ENCODE data around the gene RBCK1.
"Not testable (repeated sequence)": the region's sequence is repeated elsewhere in the genome, so short reads cannot be mapped to it uniquely, and the experiment has no call there.

RBCK1 gene

GRCh38 chr20:370977-371754, 36.9 kb upstream of the RBCK1 start:
- H3K4me3 ChIP-seq (ENCODE audit: low read depth, low read length) = no peak overlapping the region
- no peak for TF ChIP-seq CTCF (IDR thresholded peaks at IDR 0.05; ENCODE audit: insufficient read depth, low read depth, low read length, missing control alignments)
- DNase-seq (ENCODE audit: low read depth) = no peak

- no peak for DNase-seq (ENCODE audit: low read depth)
- H3K4me3 ChIP-seq (ENCODE audit: low read depth, low read length) = no peak overlapping the region
- TF ChIP-seq CTCF (IDR thresholded peaks at IDR 0.05; ENCODE audit: insufficient read depth, low read depth, low read length, missing control alignments) = no peak
These were observed 36.1 kb upstream of the RBCK1 start for GRCh38 chr20:371755-372542.

- H3K4me3 ChIP-seq (ENCODE audit: low read depth, low read length); DNase-seq (ENCODE audit: low read depth): not testable (repeated sequence)
These were observed 35.5 kb upstream of the RBCK1 start for GRCh38 chr20:372543-373082.

GRCh38 chr20:373171-373890, 34.8 kb upstream of the RBCK1 start:
- no peak for TF ChIP-seq CTCF (IDR thresholded peaks at IDR 0.05; ENCODE audit: insufficient read depth, low read depth, low read length, missing control alignments)
- DNase-seq (ENCODE audit: low read depth) = no peak
- no peak overlapping the region for H3K4me3 ChIP-seq (ENCODE audit: low read depth, low read length)

GRCh38 chr20:375265-375889, 32.7 kb upstream of the RBCK1 start:
- TF ChIP-seq CTCF (IDR thresholded peaks at IDR 0.05; ENCODE audit: insufficient read depth, low read depth, low read length, missing control alignments) = no peak

GRCh38 chr20:376089-376488, 32.0 kb upstream of the RBCK1 start:
- no peak for TF ChIP-seq CTCF (IDR thresholded peaks at IDR 0.05; ENCODE audit: insufficient read depth, low read depth, low read length, missing control alignments)
- H3K4me3 ChIP-seq (ENCODE audit: low read depth, low read length) = no peak overlapping the region
- no peak for DNase-seq (ENCODE audit: low read depth)

More at GRCh38 chr20:375265-375889, 32.7 kb upstream of the RBCK1 start:
- no peak for DNase-seq (ENCODE audit: low read depth)
- no peak overlapping the region for H3K4me3 ChIP-seq (ENCODE audit: low read depth, low read length)

Measured in GM12865 (cell line).